Thyroid gland (tissue), 4 donors: ENCODE measurements around the gene ITGA5.

Experiments used
- POLR2A ChIP-seq, 2 donors: fragments of 450-650 bp; IDR thresholded peaks; one replicate each; pipeline ENCODE4 v1.6.1; 2017; ENCODE audit warnings: antibody characterized with exemption in 2 of 2, mild to moderate bottlenecking in 2 of 2, moderate library complexity in 1 of 2
- TF ChIP-seq, protein P1 (sequence below), 6 experiments: fragments of 200-600 bp in 3 of 6; fragments of 450-650 bp in 3 of 6; sonication (generic) in 3 of 6; IDR thresholded peaks; one replicate each; pipeline ENCODE4 v1.5.1; 2016 to 2019; ENCODE audit warnings: antibody characterized with exemption in 6 of 6, mild to moderate bottlenecking in 2 of 6, inconsistent platforms in 1 of 6, moderate library complexity in 1 of 6

DNA sequence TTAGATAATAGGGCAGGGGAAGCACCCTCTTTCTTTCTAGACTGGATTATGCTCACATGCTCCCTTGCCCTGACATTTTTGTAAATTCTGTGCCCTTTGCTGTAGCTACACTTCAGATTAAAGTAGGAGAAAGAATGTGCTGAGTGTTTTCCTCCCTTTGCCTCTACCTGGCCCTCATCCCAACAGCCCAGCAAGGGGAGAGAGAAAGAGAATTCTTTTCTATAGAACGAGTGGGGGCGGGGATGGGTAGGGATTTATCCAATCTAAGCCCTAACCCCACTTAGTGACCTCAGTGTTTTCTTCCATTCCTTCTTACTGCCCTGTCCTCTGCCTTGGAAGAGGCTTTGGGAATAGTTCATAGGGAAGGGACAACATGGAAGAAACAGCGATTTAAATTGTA lies 68.3 kb downstream of the ITGA5 start:
- TF ChIP-seq POLR2A (IDR thresholded peaks at IDR 0.05): no peak
- TF ChIP-seq, protein P1, sequence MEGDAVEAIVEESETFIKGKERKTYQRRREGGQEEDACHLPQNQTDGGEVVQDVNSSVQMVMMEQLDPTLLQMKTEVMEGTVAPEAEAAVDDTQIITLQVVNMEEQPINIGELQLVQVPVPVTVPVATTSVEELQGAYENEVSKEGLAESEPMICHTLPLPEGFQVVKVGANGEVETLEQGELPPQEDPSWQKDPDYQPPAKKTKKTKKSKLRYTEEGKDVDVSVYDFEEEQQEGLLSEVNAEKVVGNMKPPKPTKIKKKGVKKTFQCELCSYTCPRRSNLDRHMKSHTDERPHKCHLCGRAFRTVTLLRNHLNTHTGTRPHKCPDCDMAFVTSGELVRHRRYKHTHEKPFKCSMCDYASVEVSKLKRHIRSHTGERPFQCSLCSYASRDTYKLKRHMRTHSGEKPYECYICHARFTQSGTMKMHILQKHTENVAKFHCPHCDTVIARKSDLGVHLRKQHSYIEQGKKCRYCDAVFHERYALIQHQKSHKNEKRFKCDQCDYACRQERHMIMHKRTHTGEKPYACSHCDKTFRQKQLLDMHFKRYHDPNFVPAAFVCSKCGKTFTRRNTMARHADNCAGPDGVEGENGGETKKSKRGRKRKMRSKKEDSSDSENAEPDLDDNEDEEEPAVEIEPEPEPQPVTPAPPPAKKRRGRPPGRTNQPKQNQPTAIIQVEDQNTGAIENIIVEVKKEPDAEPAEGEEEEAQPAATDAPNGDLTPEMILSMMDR (IDR thresholded peaks at IDR 0.05): no peak
